ENCODE results near the gene KCNJ12.
"Not testable (repeated sequence)": the region's sequence is repeated elsewhere in the genome, so short reads cannot be mapped to it uniquely, and the experiment has no call there.

The KCNJ12 gene

GRCh38 chr17:21422311-21423189 lies 46.4 kb downstream of the KCNJ12 start:
- not testable (repeated sequence) for DNase-seq

GRCh38 chr17:21423190-21423493 lies 47.0 kb downstream of the KCNJ12 start:
- DNase-seq, result not testable (repeated sequence)

- DNase-seq, result not testable (repeated sequence)
Measured at GRCh38 chr17:21424697-21425096, 48.5 kb downstream of the KCNJ12 start.

- DNase-seq, result no peak
Measured at GRCh38 chr17:21425321-21425720, 49.2 kb downstream of the KCNJ12 start.

- no peak for DNase-seq
Measured at GRCh38 chr17:21425736-21426135, 49.6 kb downstream of the KCNJ12 start.

GRCh38 chr17:21426246-21426645 lies 50.1 kb downstream of the KCNJ12 start:
- not testable (repeated sequence) for DNase-seq

- DNase-seq, result not testable (repeated sequence)
Measured at GRCh38 chr17:21426876-21427275, 50.7 kb downstream of the KCNJ12 start.

GRCh38 chr17:21427727-21428126 lies 51.6 kb downstream of the KCNJ12 start:
- DNase-seq, result not testable (repeated sequence)

GRCh38 chr17:21428752-21429424 lies 52.7 kb downstream of the KCNJ12 start:
- not testable (repeated sequence) for DNase-seq

- not testable (repeated sequence) for DNase-seq
Measured at GRCh38 chr17:21429921-21430628, 53.9 kb downstream of the KCNJ12 start.

- not testable (repeated sequence) for DNase-seq
Measured at GRCh38 chr17:21433971-21434370, 57.8 kb downstream of the KCNJ12 start.

- DNase-seq, result not testable (repeated sequence)
Measured at GRCh38 chr17:21434976-21435375, 58.8 kb downstream of the KCNJ12 start.

GRCh38 chr17:21436481-21436880 lies 60.3 kb downstream of the KCNJ12 start:
- DNase-seq, result not testable (repeated sequence)

GRCh38 chr17:21436883-21437836 lies 61.0 kb downstream of the KCNJ12 start:
- not testable (repeated sequence) for DNase-seq

- not testable (repeated sequence) for DNase-seq
Measured at GRCh38 chr17:21438316-21439014, 62.3 kb downstream of the KCNJ12 start.

GRCh38 chr17:21439015-21439336 lies 62.8 kb downstream of the KCNJ12 start:
- not testable (repeated sequence) for DNase-seq

- DNase-seq, result no peak
Measured at GRCh38 chr17:21445091-21445650, 69.0 kb downstream of the KCNJ12 start.

GRCh38 chr17:21447552-21447951 lies 71.4 kb downstream of the KCNJ12 start:
- not testable (repeated sequence) for DNase-seq

- not testable (repeated sequence) for DNase-seq
Measured at GRCh38 chr17:21449891-21450290, 73.7 kb downstream of the KCNJ12 start.

- DNase-seq, result no peak
Measured at GRCh38 chr17:21451975-21452374, 75.8 kb downstream of the KCNJ12 start.
